NCI-H345 treated with DMSO at 0.1 percent for 48 hours (cell line): ENCODE data around the gene JMJD6.
A peak's percentile ranks its signal among the peaks of the same experiment; 100 is the strongest.
"Not testable (repeated sequence)": the region's sequence is repeated elsewhere in the genome, so short reads cannot be mapped to it uniquely, and the experiment has no call there.

ENCODE experiments used
- DNase-seq: peaks from one replicate; lab custom pipeline; 2025; ENCODE audit not compliant: unreplicated experiment; lab: John Stamatoyannopoulos, UW

Gene JMJD6

GRCh38 chr17:76700617-76701470 lies 25.6 kb downstream of the JMJD6 start:
- no peak for DNase-seq

DNA sequence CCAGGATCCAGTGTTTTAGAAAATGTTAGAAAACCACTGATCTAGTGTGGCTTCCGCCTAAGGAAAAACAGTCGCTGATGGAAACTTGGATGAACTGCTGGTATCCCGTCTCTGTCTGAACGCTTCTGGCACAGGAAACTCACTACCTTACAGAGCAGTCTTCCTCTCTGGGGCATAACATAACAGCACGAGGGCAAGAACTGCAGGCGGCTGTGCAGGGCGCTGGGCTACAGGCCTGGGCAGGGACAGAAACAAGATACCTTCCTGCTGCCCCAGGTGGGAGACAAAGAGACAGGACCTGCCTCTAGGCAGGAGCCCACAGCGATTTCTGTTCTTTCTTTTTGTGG lies 26.2 kb downstream of the JMJD6 start:
- no peak for DNase-seq

GRCh38 chr17:76698466-76698977 lies 27.9 kb downstream of the JMJD6 start:
- DNase-seq: not testable (repeated sequence)

GRCh38 chr17:76697702-76698465 lies 28.5 kb downstream of the JMJD6 start:
- peak; percentile 75 for DNase-seq

GRCh38 chr17:76696763-76697701 lies 29.4 kb downstream of the JMJD6 start:
- DNase-seq: no peak

- DNase-seq: no peak
Measured at GRCh38 chr17:76695059-76695831, 31.2 kb downstream of the JMJD6 start.

DNA sequence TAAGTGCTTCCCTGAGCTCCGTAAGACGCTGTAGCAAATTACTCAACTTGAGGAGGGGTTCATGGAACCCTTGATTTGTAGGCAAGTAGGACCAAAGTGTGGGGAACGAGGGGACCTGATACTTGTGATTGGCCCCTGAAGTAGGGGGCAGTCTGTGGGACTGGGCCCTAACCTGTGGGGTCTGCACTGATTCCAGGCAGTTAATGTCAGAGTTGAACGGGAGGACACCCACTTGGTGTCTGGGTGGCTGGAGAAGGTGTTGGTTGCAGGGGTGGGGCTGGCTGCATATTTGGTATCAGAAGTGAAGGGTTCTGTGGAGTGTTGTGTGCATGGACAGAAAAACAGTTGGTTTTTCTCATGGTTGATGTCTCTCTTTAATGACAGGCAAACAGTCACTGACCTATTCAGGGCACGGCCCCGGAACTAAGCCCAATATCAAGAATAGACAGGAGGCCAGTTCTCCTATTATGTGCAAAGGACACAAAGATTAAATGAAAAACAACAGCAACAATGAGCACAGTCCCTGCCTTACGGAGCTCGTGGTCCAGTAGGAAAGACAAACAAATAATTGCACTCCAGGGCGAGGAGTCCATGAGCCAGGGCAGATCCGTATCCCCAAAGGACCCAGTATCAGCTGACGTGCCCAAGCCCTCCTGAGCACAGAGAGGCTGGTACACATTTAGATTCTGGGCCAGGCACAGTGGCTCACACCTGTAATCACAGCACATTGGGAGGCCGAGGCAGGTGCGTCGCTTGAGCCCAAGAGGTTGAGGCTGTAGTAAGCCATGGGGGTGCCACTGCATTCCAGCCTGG lies 34.8 kb downstream of the JMJD6 start:
- DNase-seq: no peak

- no peak for DNase-seq
Measured at GRCh38 chr17:76690596-76691280, 35.7 kb downstream of the JMJD6 start.

DNA sequence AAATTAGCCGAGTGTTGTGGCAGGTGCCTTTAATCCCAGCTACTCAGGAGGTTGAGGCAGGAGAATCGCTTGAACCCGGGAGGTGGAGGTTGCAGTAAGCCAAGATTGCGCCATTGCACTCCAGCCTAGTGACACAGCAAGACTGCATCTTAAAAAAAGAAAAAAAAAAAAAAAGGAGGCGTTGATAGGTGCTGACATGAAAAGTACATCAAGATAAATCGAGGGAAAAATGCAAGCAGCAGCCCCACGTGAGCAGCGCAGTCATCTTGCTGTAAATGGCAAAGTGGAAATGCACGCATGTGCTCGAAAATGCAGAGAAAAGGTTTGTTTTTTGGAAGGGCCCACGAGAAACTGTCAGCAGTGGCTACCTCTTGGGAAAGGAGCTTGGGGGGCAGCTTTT lies 36.5 kb downstream of the JMJD6 start:
- DNase-seq: no peak

GRCh38 chr17:76688165-76688622 lies 38.2 kb downstream of the JMJD6 start:
- DNase-seq: no peak

DNA sequence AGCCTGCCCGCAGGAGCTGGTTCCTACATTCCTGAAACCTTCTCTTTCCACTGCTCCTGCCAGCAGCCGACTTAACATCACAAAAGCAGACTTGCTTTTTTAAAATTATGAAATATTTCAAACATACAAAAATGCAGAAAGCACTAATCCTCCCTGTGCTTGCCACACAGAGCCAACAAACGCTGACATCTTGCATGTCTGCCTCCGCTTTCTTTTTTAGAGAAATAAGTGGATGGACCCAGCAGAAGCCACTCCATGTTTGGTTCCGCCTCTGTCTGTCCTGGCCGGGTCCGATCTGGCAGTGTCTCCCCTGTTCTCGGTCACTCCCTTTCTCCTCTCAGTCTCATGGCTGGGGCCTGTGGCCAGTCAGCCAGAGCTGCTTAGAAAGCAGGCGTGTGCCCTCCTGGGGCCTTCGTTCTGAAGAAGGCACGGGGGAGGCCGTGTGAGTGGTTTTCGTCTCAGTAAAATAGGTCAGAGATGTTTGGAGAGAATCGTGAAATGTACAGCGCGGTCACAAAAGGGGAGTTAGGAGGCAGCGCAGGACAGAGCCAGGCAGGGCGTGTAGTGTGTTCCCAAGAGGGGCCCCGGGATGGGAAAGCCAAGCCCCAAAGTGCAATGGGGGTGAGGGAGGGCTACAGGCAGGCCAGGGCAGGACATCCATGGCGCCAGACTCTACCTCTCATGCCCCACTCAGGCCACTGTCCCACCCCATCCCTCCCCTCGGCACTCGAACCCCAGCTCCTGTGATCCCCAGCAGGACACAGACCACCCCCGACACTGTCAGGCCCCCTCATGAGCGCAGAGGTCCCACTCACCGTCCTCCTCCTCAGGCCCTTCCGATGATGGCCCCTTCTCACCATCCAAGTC lies 38.9 kb downstream of the JMJD6 start:
- no peak for DNase-seq

- DNase-seq: no peak
Measured at GRCh38 chr17:76686538-76687297, 39.7 kb downstream of the JMJD6 start.

DNA sequence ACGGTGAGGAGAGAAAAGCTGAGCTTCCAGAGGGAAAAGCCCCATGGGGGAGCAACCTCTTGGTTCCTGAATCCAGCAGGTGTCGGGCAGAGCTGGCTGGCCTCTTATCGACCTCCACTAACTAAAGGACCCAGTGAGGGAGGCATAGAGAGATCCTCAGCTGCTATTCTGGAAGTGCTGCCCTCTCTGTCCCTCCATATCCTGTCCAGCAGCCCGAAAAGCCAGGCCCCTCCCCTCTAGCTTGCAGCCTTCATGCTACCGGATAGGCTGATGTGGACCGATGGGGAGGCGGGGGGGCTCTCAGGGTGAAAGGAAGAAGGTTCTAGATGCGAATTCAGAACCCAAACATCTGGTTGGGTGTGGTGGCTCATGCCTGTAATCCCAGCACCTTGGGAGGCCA lies 40.6 kb downstream of the JMJD6 start:
- DNase-seq: no peak

DNA sequence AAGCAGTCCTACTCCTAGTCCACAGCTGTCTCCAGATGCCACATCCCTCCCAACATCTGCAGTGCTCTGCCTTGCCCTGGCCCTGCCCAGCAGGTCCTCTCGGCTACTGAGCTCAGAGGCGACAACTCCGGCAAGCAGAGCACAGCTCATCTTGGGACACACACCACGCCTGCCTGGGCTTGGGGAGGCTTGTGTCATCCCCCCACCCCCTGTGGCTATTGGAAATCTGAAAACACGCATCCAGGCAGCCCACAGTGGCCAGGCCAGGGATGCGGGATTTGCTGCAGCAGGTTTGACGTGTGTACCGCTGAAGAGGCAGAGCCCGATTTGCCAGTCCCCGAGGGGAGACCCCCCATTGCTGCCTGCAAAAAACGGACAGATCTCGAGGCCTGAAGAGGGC lies 41.0 kb downstream of the JMJD6 start:
- no peak for DNase-seq

DNA sequence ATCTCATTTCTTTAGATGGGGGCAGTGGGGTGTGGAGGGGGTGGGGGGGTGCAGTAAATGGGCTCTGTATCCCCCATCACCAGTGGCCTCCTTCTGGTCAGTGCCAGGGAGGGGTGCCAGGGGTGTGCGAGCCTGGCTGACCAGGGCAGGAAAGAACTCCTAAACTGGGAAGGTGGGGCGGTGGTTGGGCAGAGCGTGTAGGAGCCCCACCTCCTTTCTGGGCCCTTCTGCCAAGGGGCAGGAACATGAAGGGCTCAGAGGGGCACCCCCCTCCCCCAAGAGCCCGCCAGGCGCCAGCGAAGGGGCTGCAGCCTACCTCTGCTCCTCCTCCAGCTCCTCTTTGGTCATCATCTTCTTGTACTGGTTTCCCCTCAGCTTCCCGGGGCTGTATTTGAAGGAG lies 41.6 kb downstream of the JMJD6 start:
- DNase-seq: no peak

DNA sequence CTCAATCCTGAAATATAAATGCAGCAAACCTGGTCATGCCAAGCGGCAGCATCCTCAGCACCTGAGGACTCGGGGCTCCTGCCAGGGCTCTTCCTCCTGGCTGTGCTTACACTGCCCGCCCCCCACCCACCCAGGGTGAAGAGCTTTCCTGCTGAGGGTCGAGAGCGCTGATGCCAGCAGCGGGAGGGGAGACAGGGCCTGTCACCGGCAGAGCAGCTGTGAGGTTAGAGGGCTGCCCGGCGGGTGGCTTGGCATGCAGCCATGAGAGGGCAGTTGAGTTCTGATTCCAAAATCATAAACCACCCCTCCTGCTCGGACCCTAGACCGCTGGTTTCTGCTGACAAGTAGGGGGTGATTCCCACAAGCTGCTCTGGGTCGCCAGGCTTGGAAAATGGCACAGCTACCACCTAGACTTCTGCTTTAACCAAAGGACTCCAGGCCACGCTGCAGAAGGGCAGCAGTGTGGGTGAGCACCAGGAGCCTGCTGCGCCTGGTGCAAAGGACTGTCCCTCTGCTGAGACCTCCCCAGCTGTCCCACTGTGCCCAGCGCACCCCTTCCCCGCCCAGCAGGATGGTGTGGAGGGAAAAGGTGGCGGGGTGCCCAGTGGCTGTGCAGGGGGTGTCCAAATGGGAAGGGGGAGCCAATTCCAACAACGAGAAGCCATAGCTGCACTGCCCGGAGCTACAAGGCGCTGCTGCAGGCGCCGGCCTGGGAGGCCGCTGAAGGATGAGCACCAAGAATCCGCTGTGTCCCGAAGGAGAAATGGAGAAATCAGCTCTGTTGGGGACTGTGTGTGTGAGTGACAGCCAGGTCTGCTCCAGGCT lies 42.3 kb downstream of the JMJD6 start:
- DNase-seq: peak; percentile 18
